K562 (cell line): Measurements from ENCODE around the gene ESR2. TPM values are rescaled to one million over a fixed set of nuclear protein-coding genes. Genes with fewer than 3 reads are reported as not detected.

Source experiments
- ATAC-seq: fragments of 200-7000 bp; cut with Tn5 transposase; 3 replicates; pipeline ENCODE4 v1.9.1; 2020; ENCODE audit warnings: moderate library complexity
- BruUV-seq: library from RNA; stranded (reverse); fragments of 400-500 nt; replicated peaks from 2 replicates; lab custom pipeline; 2021; lab: Mats Ljungman, UMichigan
- CTCF ChIA-PET: fragments of 300-600 bp; formaldehyde crosslinking; extraction: SDS; loops from one replicate; lab custom pipeline; 2021; ENCODE audit warnings: low intra/inter-chr PET ratio; lab: Yijun Ruan, JAX
- POLR2A ChIA-PET: fragments of 300-600, 350-650 bp; sonication (Branson Sonifier 250); formaldehyde crosslinking; extraction: SDS; loops from one replicate; lab custom pipeline; 2021; ENCODE audit warnings: antibody characterized with exemption, inconsistent platforms; lab: Yijun Ruan, JAX
- DNase-seq, 4 experiments: peaks; one replicate each; pipeline versions ENCODE4 v3.0.0 to v3.0.0-alpha.2; 2011 to 2018; ENCODE audit warnings: low spot score in 3 of 4, mixed read lengths in 3 of 4; ENCODE audit errors: extremely low read depth in 1 of 4
- FAIRE-seq: peaks from 2 replicates; lab custom pipeline; 2011; peaks lifted over from hg19 to GRCh38; lab: Jason Lieb, UNC
- H2AFZ ChIP-seq: 2 replicates; pipeline ENCODE4 v1.6.0; 2011; ENCODE audit warnings: low read depth, low read length, control low read depth, inconsistent platforms
- H3K27ac ChIP-seq: fragments of 200-600 bp; 3 replicates; pipeline ENCODE4 v1.8.0; 2011; ENCODE audit warnings: low read depth, mild to moderate bottlenecking, control low read depth, inconsistent platforms, low read length, moderate library complexity, mixed read lengths; ENCODE audit errors: extremely low read depth
- H3K27me3 ChIP-seq, 2 experiments: fragments of 300-600 bp in 1 of 2; 2 replicates in 1 of 2; 3 replicates in 1 of 2; pipeline versions ENCODE4 v1.6.0 to v1.8.0; 2011; ENCODE audit warnings: inconsistent platforms in 2 of 2, low read length in 2 of 2, mild to moderate bottlenecking in 1 of 2, mixed read lengths in 1 of 2, moderate library complexity in 1 of 2; ENCODE audit not compliant: control insufficient read depth in 2 of 2, insufficient read depth in 2 of 2
- H3K36me3 ChIP-seq: fragments of 300-600 bp; 3 replicates; pipeline ENCODE4 v1.8.0; 2011; ENCODE audit warnings: mild to moderate bottlenecking, low read length, inconsistent platforms; ENCODE audit not compliant: control insufficient read depth, insufficient read depth
- H3K4me1 ChIP-seq, 2 experiments: fragments of 200-600 bp in 1 of 2; replicated peaks in 1 of 2; 2 replicates in 1 of 2; 3 replicates in 1 of 2; pipeline versions ENCODE4 v1.5.1 to v1.8.0; 2011; ENCODE audit warnings: inconsistent platforms in 2 of 2, low read length in 2 of 2, mild to moderate bottlenecking in 1 of 2, mixed read lengths in 1 of 2, moderate library complexity in 1 of 2; ENCODE audit not compliant: control insufficient read depth in 2 of 2, insufficient read depth in 2 of 2
- H3K4me2 ChIP-seq: 2 replicates; pipeline ENCODE4 v1.6.1; 2011; ENCODE audit warnings: low read length, control low read depth, inconsistent platforms, mixed read lengths; ENCODE audit not compliant: insufficient read depth
- H3K4me3 ChIP-seq: fragments of 200-600 bp; sonication (generic), shearing (Covaris generic); 2 replicates; pipeline ENCODE4 v1.5.1; 2016; ENCODE audit warnings: control low read depth, inconsistent platforms
- H3K79me2 ChIP-seq: fragments of 200-600 bp; 3 replicates; pipeline ENCODE4 v1.8.0; 2011; ENCODE audit warnings: low read length, inconsistent platforms; ENCODE audit not compliant: control insufficient read depth, insufficient read depth
- H3K9ac ChIP-seq, 2 experiments: 2 replicates each; pipeline versions ENCODE4 v1.6.0 to v1.6.1; 2011; ENCODE audit warnings: low read depth in 2 of 2, low read length in 2 of 2, control low read depth in 1 of 2, inconsistent platforms in 1 of 2, mild to moderate bottlenecking in 1 of 2, mixed read lengths in 1 of 2; ENCODE audit not compliant: insufficient read depth in 1 of 2
- H3K9me1 ChIP-seq: one replicate; pipeline ENCODE4 v1.6.0; 2011; ENCODE audit warnings: inconsistent platforms, mild to moderate bottlenecking, low read length, moderate library complexity; ENCODE audit not compliant: control insufficient read depth, insufficient read depth
- H3K9me3 ChIP-seq: replicated peaks from 2 replicates; pipeline ENCODE4 v1.5.1; 2011; ENCODE audit warnings: low read depth, low read length, inconsistent platforms; ENCODE audit not compliant: control insufficient read depth, insufficient read depth
- H4K20me1 ChIP-seq: replicated peaks from 2 replicates; pipeline ENCODE4 v1.6.1; 2011; ENCODE audit warnings: low read length, inconsistent platforms, mixed read lengths; ENCODE audit not compliant: control insufficient read depth, insufficient read depth
- AFF1 ChIP-seq, 2 experiments: fragments of 450-650 bp; IDR thresholded peaks; 2 replicates each; pipeline ENCODE4 v1.6.1; 2018; ENCODE audit warnings: mild to moderate bottlenecking in 2 of 2, low read depth in 1 of 2; ENCODE audit not compliant: partially characterized antibody in 2 of 2
- ATF4 ChIP-seq: fragments of 450-650 bp; formaldehyde crosslinking; IDR thresholded peaks from 2 replicates; pipeline ENCODE4 v1.4.0; 2022; ENCODE audit warnings: mild to moderate bottlenecking, moderate library complexity
- KDM4B ChIP-seq, 2 experiments: fragments of 450-650 bp in 1 of 2; sonication (generic) in 1 of 2; IDR thresholded peaks; 2 replicates each; pipeline ENCODE4 v1.6.1; 2016 to 2017; ENCODE audit warnings: borderline replicate concordance in 2 of 2, antibody characterized with exemption in 1 of 2, low read depth in 1 of 2, mild to moderate bottlenecking in 1 of 2
- SNIP1 ChIP-seq: fragments of 450-650 bp; IDR thresholded peaks from 2 replicates; pipeline ENCODE4 v1.7.1; 2017; ENCODE audit warnings: low read depth, mild to moderate bottlenecking
- SUPT5H ChIP-seq: fragments of 450-650 bp; IDR thresholded peaks from 2 replicates; pipeline ENCODE4 v1.6.1; 2016
- THAP7 ChIP-seq: fragments of 250-450 bp; sonication (Bioruptor Pico); IDR thresholded peaks from 2 replicates; pipeline ENCODE4 v1.5.0; 2021
- UBTF ChIP-seq, 2 experiments: IDR thresholded peaks; 2 replicates each; pipeline ENCODE4 v1.6.1; 2012; ENCODE audit warnings: improper control_type of control experiment in 2 of 2, low read depth in 2 of 2, low read length in 2 of 2, borderline replicate concordance in 1 of 2
- ZBTB43 ChIP-seq: sonication (generic); formaldehyde crosslinking; IDR thresholded peaks from 2 replicates; pipeline ENCODE4 v1.8.0; 2023; ENCODE audit warnings: mild to moderate bottlenecking, missing genetic modification reagents
- ZNF184 ChIP-seq: sonication (generic); formaldehyde crosslinking; IDR thresholded peaks from 2 replicates; pipeline ENCODE4 v1.5.0; 2020; ENCODE audit warnings: missing genetic modification reagents
- WGBS: fragments of 100-300 bp; shearing (Covaris generic); methylation state at CpG from one replicate; pipeline ENCODE4 v1.1.6; 2016; ENCODE audit warnings: low coverage, mixed read lengths; ENCODE audit not compliant: insufficient coverage; ENCODE audit errors: missing lambda C conversion rate; 5-methylcytosine and 5-hydroxymethylcytosine counted together
- in situ Hi-C: fragments of 300-500 bp; cut with MboI; formaldehyde crosslinking; loops from 4 replicates; pipeline ENCODE4 v1.15.0; 2018; ENCODE audit warnings: inconsistent platforms, mixed read lengths
- intact Hi-C: fragments of 100-400 bp; cut with micrococcal nuclease; formaldehyde crosslinking; loops from 2 replicates; pipeline ENCODE4 v1.14.2; 2022
- polyA plus RNA-seq, 8 experiments: library from polyadenylated mRNA; depleted of rRNA in 4 of 8; stranded (reverse) in 5 of 8; unstranded in 3 of 8; fragments of >200 nt; fragmentation: Nextera tagmentation in 2 of 8; fragmentation: Illumina TruSeq in 1 of 8; extraction: Ambion mirVana in 2 of 8; extraction: Trizol in 1 of 8; gene quantifications; 2 replicates each; pipeline versions ENCODE4 v1.2.1 to v1.2.3, GENCODE V29; 2011 to 2014; ENCODE audit warnings: inconsistent platforms in 1 of 8, missing spikeins in 1 of 8
- total RNA-seq, 7 experiments: library from RNA; depleted of rRNA in 6 of 7; stranded (reverse); fragments of >200 nt in 6 of 7; fragmentation: Illumina TruSeq in 2 of 7; extraction: Trizol in 2 of 7; gene quantifications; 2 replicates each; pipeline versions ENCODE4 v1.2.1 to v1.2.3, GENCODE V29; 2011 to 2021; ENCODE audit warnings: low replicate concordance in 1 of 7

ESR2 gene
- total and polyA plus RNA-seq, 9 of the 15 experiments (the other 6 are each of a cell fraction or from before 2014, with no cell fraction given) = 0.07 to 3.8 (median 2.0) TPM

- 42% methylated on average over 8 of the region's 8 CpGs for WGBS
- Histone ChIP-seq H3K4me2 (no peak overlapping the region), H2AFZ (no peak overlapping the region), H3K79me2 (no peaks in the 10 kb centered on the region), H3K36me3 (no peaks in the 10 kb centered on the region), H4K20me1 (no peaks in the 10 kb centered on the region), H3K9me3 (no peaks in the 10 kb centered on the region), H3K4me3 (no peak overlapping the region), H3K27ac (no peak overlapping the region), H3K9me1 (no peaks in the 10 kb centered on the region), H3K9ac (no peak overlapping the region), H3K4me1 (no peaks in the 10 kb centered on the region; a peak in 1 of 5 replicates), H3K27me3 (no peaks in the 10 kb centered on the region; a peak in 1 of 5 replicates)
- FAIRE-seq (no peak), DNase-seq (no peak), ATAC-seq (no peak)
- intact Hi-C loops (no loop called here), in situ Hi-C loops (no loop called here)
- ChIA-PET CTCF (no interaction called here), POLR2A (no interaction called here)
- no peak for TF ChIP-seq KDM4B (IDR thresholded peaks at IDR 0.05; ENCODE audit: borderline replicate concordance in 2 of 2, low read depth in 1 of 2)
- no peak for TF ChIP-seq ATF4 (CRISPR knock-in tag)
- no peak for TF ChIP-seq SUPT5H
- no peak for TF ChIP-seq SNIP1
- TF ChIP-seq UBTF (IDR thresholded peaks at IDR 0.05; ENCODE audit: borderline replicate concordance in 1 of 2, low read depth in 2 of 2, low read length in 2 of 2) = no peak
- TF ChIP-seq ZBTB43 (CRISPR knock-in tag) = no peak
- no peak for TF ChIP-seq AFF1 (IDR thresholded peaks at IDR 0.05; ENCODE audit: low read depth in 1 of 2, partially characterized antibody in 2 of 2)
- no peak for TF ChIP-seq ZNF184 (CRISPR knock-in tag)
- no peak for TF ChIP-seq THAP7 (CRISPR knock-in tag)
- BruUV-seq = no TSS peak
Observed at GRCh38 chr14:64170181-64170580, 124.0 kb downstream of the ESR2 start.
